LNCAP (cell line): Measurements from ENCODE around the gene TFB2M.

Experiments
- CTCF ChIP-seq: fragments of 450-650 bp; IDR thresholded peaks from 2 replicates; pipeline ENCODE4 v1.5.1; 2017; ENCODE audit warnings: mild to moderate bottlenecking

Gene TFB2M

GRCh38 chr1:246537441-246537840 is 28.6 kb downstream of the TFB2M start:
- TF ChIP-seq CTCF = no peak

GRCh38 chr1:246534114-246534513 is 31.9 kb downstream of the TFB2M start:
- TF ChIP-seq CTCF = no peak

GRCh38 chr1:246533371-246533905 is 32.6 kb downstream of the TFB2M start:
- no peak for TF ChIP-seq CTCF

- no peak for TF ChIP-seq CTCF
Measured at GRCh38 chr1:246532519-246532918, 33.5 kb downstream of the TFB2M start.

- no peak for TF ChIP-seq CTCF
Measured at GRCh38 chr1:246530482-246530881, 35.6 kb downstream of the TFB2M start.

- no peak for TF ChIP-seq CTCF
Measured at GRCh38 chr1:246528933-246529731, 36.9 kb downstream of the TFB2M start.

GRCh38 chr1:246527402-246528088 is 38.5 kb downstream of the TFB2M start:
- TF ChIP-seq CTCF = no peak
